OCI-LY3 (cell line): Measurements from ENCODE around the gene ANKS1B.

ENCODE experiments used
- H2AFZ ChIP-seq: fragments of 200-600, 300-600 bp; shearing (Covaris generic); 2 replicates; pipeline ENCODE4 v1.6.0; 2014; ENCODE audit warnings: antibody characterized with exemption, low read depth, low read length
- H3K27ac ChIP-seq: fragments of 200-600, 300-600 bp; sonication (generic); 2 replicates; pipeline ENCODE4 v1.5.1; 2014; ENCODE audit warnings: mild to moderate bottlenecking, low read length, moderate library complexity, mixed read lengths
- H3K27me3 ChIP-seq: fragments of 200-600, 300-600 bp; sonication (generic); 2 replicates; pipeline ENCODE4 v1.6.1; 2014; ENCODE audit warnings: low read depth, low read length, mixed read lengths
- H3K36me3 ChIP-seq: fragments of 200-600, 300-600 bp; sonication (generic); replicated peaks from 2 replicates; pipeline ENCODE3; 2014; ENCODE audit warnings: low read depth, low read length, mixed read lengths
- H3K4me1 ChIP-seq: fragments of 300-600, 200-600 bp; sonication (generic); 2 replicates; pipeline ENCODE4 v1.6.1; 2014; ENCODE audit warnings: low read length, mixed read lengths
- H3K4me2 ChIP-seq: fragments of 200-600, 300-600 bp; sonication (generic); 2 replicates; pipeline ENCODE4 v1.6.1; 2014; ENCODE audit warnings: low read length, mixed read lengths
- H3K4me3 ChIP-seq: fragments of 300-600, 200-600 bp; sonication (generic); 2 replicates; pipeline ENCODE4 v1.5.1; 2014; ENCODE audit warnings: antibody characterized with exemption, mild to moderate bottlenecking, low read length, moderate library complexity
- H3K79me2 ChIP-seq: fragments of 300-600, 200-600 bp; shearing (Covaris generic); 2 replicates; pipeline ENCODE4 v1.6.1; 2014; ENCODE audit warnings: mild to moderate bottlenecking, low read length, mixed read lengths
- H3K9ac ChIP-seq: fragments of 300-600, 200-600 bp; shearing (Covaris generic); 2 replicates; pipeline ENCODE4 v1.6.0; 2014; ENCODE audit warnings: mild to moderate bottlenecking, low read length, moderate library complexity
- H3K9me3 ChIP-seq: fragments of 200-600, 300-600 bp; shearing (Covaris generic); 2 replicates; pipeline ENCODE4 v1.6.1; 2014; ENCODE audit warnings: low read length, mixed read lengths; ENCODE audit not compliant: insufficient read depth
- H4K20me1 ChIP-seq: fragments of 200-600, 300-600 bp; sonication (generic); 2 replicates; pipeline ENCODE4 v1.6.1; 2016; ENCODE audit warnings: low read length, mixed read lengths; ENCODE audit not compliant: insufficient read depth
- EZH2phosphoT487 ChIP-seq: fragments of 200-600 bp; shearing (Covaris generic); IDR thresholded peaks from 2 replicates; pipeline ENCODE4 v1.6.1; 2018; ENCODE audit warnings: antibody characterized with exemption, mixed run types, low read depth
- TF ChIP-seq, protein P1 (sequence below): fragments of 200-600, 300-600 bp; sonication (generic); IDR thresholded peaks from 2 replicates; pipeline ENCODE4 v1.5.1; 2014; ENCODE audit warnings: antibody characterized with exemption, low read length, low read depth

Gene ANKS1B

DNA sequence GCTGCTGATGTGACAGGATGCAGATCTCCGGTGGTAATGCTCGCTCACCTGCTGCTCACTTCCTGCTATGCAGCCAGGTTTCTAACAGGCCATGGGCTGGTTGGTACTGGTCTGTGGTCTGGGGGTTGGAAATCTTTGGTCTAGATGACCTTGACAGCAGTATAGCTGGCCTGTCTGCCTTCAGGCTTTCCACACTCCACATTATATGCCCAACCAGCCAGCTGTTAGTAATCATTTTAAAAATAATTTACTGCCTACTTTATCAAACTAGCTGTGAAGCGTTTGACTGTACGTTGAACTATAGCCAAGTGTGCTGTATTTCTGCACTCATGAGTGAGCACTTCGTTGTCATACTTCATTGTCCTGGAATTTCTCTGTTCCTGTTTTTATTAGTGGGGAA is 761.2 kb downstream of the ANKS1B start:
- no peak overlapping the region for H3K4me3 ChIP-seq
- no peaks in the 10 kb centered on the region for H3K79me2 ChIP-seq
- TF ChIP-seq, protein P1, sequence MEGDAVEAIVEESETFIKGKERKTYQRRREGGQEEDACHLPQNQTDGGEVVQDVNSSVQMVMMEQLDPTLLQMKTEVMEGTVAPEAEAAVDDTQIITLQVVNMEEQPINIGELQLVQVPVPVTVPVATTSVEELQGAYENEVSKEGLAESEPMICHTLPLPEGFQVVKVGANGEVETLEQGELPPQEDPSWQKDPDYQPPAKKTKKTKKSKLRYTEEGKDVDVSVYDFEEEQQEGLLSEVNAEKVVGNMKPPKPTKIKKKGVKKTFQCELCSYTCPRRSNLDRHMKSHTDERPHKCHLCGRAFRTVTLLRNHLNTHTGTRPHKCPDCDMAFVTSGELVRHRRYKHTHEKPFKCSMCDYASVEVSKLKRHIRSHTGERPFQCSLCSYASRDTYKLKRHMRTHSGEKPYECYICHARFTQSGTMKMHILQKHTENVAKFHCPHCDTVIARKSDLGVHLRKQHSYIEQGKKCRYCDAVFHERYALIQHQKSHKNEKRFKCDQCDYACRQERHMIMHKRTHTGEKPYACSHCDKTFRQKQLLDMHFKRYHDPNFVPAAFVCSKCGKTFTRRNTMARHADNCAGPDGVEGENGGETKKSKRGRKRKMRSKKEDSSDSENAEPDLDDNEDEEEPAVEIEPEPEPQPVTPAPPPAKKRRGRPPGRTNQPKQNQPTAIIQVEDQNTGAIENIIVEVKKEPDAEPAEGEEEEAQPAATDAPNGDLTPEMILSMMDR, result no peak
- no peak for TF ChIP-seq EZH2phosphoT487
- no peaks in the 10 kb centered on the region for H3K9me3 ChIP-seq
- H3K4me2 ChIP-seq, result no peak overlapping the region
- no peaks in the 10 kb centered on the region for H3K4me1 ChIP-seq
- no peaks in the 10 kb centered on the region for H3K36me3 ChIP-seq
- H3K9ac ChIP-seq, result no peak overlapping the region
- no peak overlapping the region for H3K27ac ChIP-seq
- no peak overlapping the region for H2AFZ ChIP-seq
- no peaks in the 10 kb centered on the region for H3K27me3 ChIP-seq
- H4K20me1 ChIP-seq, result no peaks in the 10 kb centered on the region

- H3K36me3 ChIP-seq, result no peaks in the 10 kb centered on the region
- no peaks in the 10 kb centered on the region for H3K27me3 ChIP-seq
- peaks cover under 1% of the 10 kb centered on the region; the same call in 1 of the 2 replicates for H3K4me1 ChIP-seq
- H3K79me2 ChIP-seq, result no peaks in the 10 kb centered on the region
- TF ChIP-seq, protein P1, result no peak
- TF ChIP-seq EZH2phosphoT487, result no peak
- H3K27ac ChIP-seq, result no peak overlapping the region
- no peak overlapping the region for H3K9ac ChIP-seq
- H3K9me3 ChIP-seq, result peaks cover 12% of the 10 kb centered on the region; the same call in 1 of the 2 replicates
- H4K20me1 ChIP-seq, result no peaks in the 10 kb centered on the region
- no peak overlapping the region for H2AFZ ChIP-seq
- H3K4me2 ChIP-seq, result no peak overlapping the region
- no peak overlapping the region for H3K4me3 ChIP-seq
Observed at GRCh38 chr12:99213047-99213446, 771.7 kb downstream of the ANKS1B start.

DNA sequence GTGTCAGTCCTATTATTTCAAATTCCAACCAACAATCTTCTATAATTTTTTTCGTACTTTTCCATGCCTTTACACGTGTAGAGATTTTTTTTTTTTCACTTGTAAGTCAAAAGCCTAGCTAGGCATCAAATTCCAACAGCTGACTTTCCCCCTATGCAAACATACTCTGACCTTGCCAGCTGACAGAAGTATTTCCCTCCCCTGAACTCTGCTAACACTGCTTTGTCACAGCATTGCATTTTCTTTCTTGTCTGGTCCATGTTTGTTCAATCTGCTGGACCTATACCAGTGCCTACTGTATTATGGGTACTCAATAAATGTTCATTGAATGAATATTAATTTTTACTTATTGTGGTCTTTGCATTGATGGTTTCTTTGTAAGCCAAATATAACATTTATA is 772.5 kb downstream of the ANKS1B start:
- Histone ChIP-seq H3K9ac (no peak overlapping the region), H3K27me3 (no peaks in the 10 kb centered on the region), H3K9me3 (peaks cover 12% of the 10 kb centered on the region; the same call in 1 of the 2 replicates), H3K4me3 (no peak overlapping the region), H2AFZ (no peak overlapping the region), H3K79me2 (no peaks in the 10 kb centered on the region), H3K4me1 (no peaks in the 10 kb centered on the region), H4K20me1 (no peaks in the 10 kb centered on the region), H3K4me2 (no peak overlapping the region), H3K36me3 (no peaks in the 10 kb centered on the region), H3K27ac (no peak overlapping the region)
- no peak for TF ChIP-seq EZH2phosphoT487
- TF ChIP-seq, protein P1, result no peak

- Histone ChIP-seq H3K4me3 (no peak overlapping the region), H4K20me1 (no peaks in the 10 kb centered on the region), H3K4me1 (no peaks in the 10 kb centered on the region), H3K27me3 (no peaks in the 10 kb centered on the region), H3K36me3 (no peaks in the 10 kb centered on the region), H3K79me2 (no peaks in the 10 kb centered on the region), H2AFZ (no peak overlapping the region), H3K9ac (no peak overlapping the region), H3K27ac (no peak overlapping the region), H3K4me2 (no peak overlapping the region), H3K9me3 (peaks cover 4% of the 10 kb centered on the region; the same call in 1 of the 2 replicates)
- TF ChIP-seq EZH2phosphoT487, result no peak
- TF ChIP-seq, protein P1, result no peak
Observed at GRCh38 chr12:99205111-99205510, 779.6 kb downstream of the ANKS1B start.
